Gastroesophageal sphincter (tissue), 4 donors: ENCODE results near the gene SMAD4. TPM values are rescaled to one million over a fixed set of nuclear protein-coding genes. Genes with fewer than 3 reads are reported as not detected.
"Not testable (repeated sequence)": the region's sequence is repeated elsewhere in the genome, so short reads cannot be mapped to it uniquely, and the experiment has no call there.

Experiments
- ATAC-seq: fragments of 150-250 bp; one replicate; pipeline ENCODE4 v1.9.1; 2016; ENCODE audit warnings: mild to moderate bottlenecking, moderate library complexity
- H3K27ac ChIP-seq, 4 donors: fragments of 200-600 bp; sonication (generic) in 3 of 4; 1 replicate in 3 of 4; 2 replicates in 1 of 4; pipeline ENCODE4 v1.5.1; 2016 to 2019
- H3K27me3 ChIP-seq: fragments of 200-600 bp; sonication (generic); one replicate; pipeline ENCODE4 v1.5.1; 2019
- H3K36me3 ChIP-seq, 2 donors: fragments of 200-600 bp; sonication (generic); one replicate each; pipeline ENCODE4 v1.5.1; 2019; ENCODE audit warnings: control low read depth in 1 of 2
- H3K4me1 ChIP-seq, 3 donors: fragments of 200-600 bp; sonication (generic); 1 replicate in 2 of 3; 2 replicates in 1 of 3; pipeline ENCODE4 v1.5.1; 2016 to 2019; ENCODE audit warnings: control low read depth in 2 of 3
- H3K4me3 ChIP-seq, 2 donors: fragments of 200-600 bp; sonication (generic); one replicate each; pipeline ENCODE4 v1.5.1; 2019; ENCODE audit warnings: mild to moderate bottlenecking in 1 of 2, moderate library complexity in 1 of 2
- H3K9me3 ChIP-seq, 3 donors: fragments of 200-600 bp; sonication (generic); one replicate each; pipeline ENCODE4 v1.5.1; 2017 to 2019; ENCODE audit warnings: control low read depth in 2 of 3
- CTCF ChIP-seq, 4 experiments: fragments of 200-600 bp in 2 of 4; fragments of 450-650 bp in 2 of 4; sonication (generic) in 1 of 4; IDR thresholded peaks; one replicate each; pipeline ENCODE4 v1.5.1; 2017 to 2019; ENCODE audit warnings: antibody characterized with exemption in 4 of 4, mild to moderate bottlenecking in 2 of 4, moderate library complexity in 2 of 4
- EP300 ChIP-seq: sonication (generic); formaldehyde crosslinking; IDR thresholded peaks from one replicate; pipeline ENCODE4 v1.6.1; 2017; ENCODE audit warnings: antibody characterized with exemption, mild to moderate bottlenecking
- POLR2A ChIP-seq, 2 donors: fragments of 450-650 bp; IDR thresholded peaks; one replicate each; pipeline ENCODE4 v1.6.1; 2017; ENCODE audit warnings: antibody characterized with exemption in 2 of 2, mild to moderate bottlenecking in 2 of 2, moderate library complexity in 1 of 2
- POLR2AphosphoS5 ChIP-seq: sonication (generic); formaldehyde crosslinking; IDR thresholded peaks from one replicate; pipeline ENCODE4 v1.6.1; 2017; ENCODE audit warnings: antibody characterized with exemption
- WGBS, 2 donors: methylation state at CpG; one replicate each; pipeline ENCODE4 v1.1.5; 2018; ENCODE audit warnings: low coverage in 1 of 2; 5-methylcytosine and 5-hydroxymethylcytosine counted together
- total RNA-seq, 4 donors: library from RNA; depleted of rRNA; stranded (reverse); fragments of >200 nt; gene quantifications; one replicate each; pipeline ENCODE4 v1.1.0, GENCODE V29; 2016

The SMAD4 gene
- total RNA-seq, 4 donors from 2014 or later, result 132 to 170 (median 137) TPM

- ATAC-seq, result no peak
- Histone ChIP-seq H3K27me3 (peaks cover 7% of the 10 kb centered on the region), H3K27ac (no peak overlapping the region), H3K9me3 (peaks cover 0 to 6% (median 0%) of the 10 kb centered on the region in 3 donors), H3K4me1 (peaks cover 0 to 7% (median 0%) of the 10 kb centered on the region in 3 donors), H3K36me3 (no peaks in the 10 kb centered on the region), H3K4me3 (no peak overlapping the region)
- 72 to 77% methylated on average over 6 to 7 of the region's 9 CpGs for whole genome bisulfite sequencing, 2 donors
- TF ChIP-seq POLR2A (IDR thresholded peaks at IDR 0.05) (no peak), CTCF (IDR thresholded peaks at IDR 0.05) (no peak), EP300 (no peak), POLR2AphosphoS5 (no peak)
These were observed 77.7 kb downstream of the SMAD4 start for GRCh38 chr18:51107598-51108305.

DNA sequence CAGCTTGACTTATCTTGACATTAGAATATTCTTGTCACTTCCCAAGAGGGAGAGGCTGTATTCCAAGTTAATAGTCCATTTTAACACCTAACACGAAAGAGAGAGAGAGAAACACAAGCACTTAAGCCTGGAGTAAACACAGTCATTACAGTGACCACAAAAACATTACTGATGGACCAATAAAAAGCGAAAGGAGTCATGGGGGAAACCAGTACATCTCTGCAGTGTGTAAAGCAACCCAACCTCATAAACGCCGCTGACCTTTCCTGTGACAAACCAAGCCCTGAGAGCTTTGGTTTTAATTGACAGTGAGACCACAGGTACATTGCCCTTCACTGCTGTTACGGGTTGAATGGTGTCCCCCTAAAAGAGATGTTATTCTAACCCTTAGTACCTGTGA, 78.3 kb downstream of the SMAD4 start:
- no peak for TF ChIP-seq CTCF (IDR thresholded peaks at IDR 0.05)
- TF ChIP-seq POLR2A (IDR thresholded peaks at IDR 0.05), result no peak
- no peak for TF ChIP-seq EP300
- TF ChIP-seq POLR2AphosphoS5, result no peak
- Histone ChIP-seq H3K9me3 (peaks cover 0 to 6% (median 0%) of the 10 kb centered on the region in 3 donors), H3K27me3 (peaks cover 7% of the 10 kb centered on the region), H3K27ac (no peak overlapping the region), H3K36me3 (no peaks in the 10 kb centered on the region), H3K4me3 (no peak overlapping the region), H3K4me1 (peaks cover 0 to 7% (median 0%) of the 10 kb centered on the region in 3 donors)
- 78 to 90% methylated on average over 5 of the region's 5 CpGs for WGBS, 2 donors
- ATAC-seq, result no peak

DNA sequence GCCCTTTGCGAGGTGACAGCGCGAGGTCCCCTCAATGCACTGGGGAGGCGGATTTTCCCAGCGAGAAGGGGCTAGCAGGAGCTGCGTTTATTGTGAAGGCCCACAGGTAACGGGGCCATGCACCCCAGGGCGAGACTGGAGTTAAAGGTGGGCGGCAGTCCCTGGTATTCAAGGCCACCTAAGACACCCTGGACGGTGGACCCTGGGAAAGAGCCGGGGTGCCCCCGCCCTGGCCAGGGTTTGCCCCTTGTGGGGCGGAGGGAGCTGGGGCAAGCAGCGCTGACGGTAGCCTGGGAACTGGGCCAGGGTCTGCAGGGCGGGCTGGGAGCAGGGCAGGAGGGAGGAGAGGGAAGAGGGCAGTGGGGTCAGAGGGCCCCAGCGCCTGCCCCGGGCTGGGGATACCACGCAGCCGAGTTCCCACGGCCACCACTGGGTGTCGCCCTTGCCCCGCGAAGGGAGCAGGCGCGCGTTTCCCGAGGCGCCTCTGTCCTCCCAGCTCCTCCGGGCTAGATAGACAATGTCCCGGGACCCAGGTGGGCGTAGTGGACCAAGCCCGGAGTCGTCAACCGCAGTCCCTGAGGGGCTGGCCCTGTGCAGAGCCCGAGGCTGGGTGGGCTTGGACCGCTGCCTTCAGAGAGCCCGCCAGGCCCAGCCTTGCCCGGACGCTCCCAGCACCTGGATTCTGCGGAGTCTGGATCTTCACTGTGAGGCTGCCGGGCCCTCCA, 80.2 kb downstream of the SMAD4 start:
- TF ChIP-seq CTCF (IDR thresholded peaks at IDR 0.05) (peak; percentile 82 to 99 (median 89)), POLR2AphosphoS5 (no peak), POLR2A (IDR thresholded peaks at IDR 0.05) (no peak), EP300 (no peak)
- 77 to 100% methylated on average over 1 to 5 of the region's 42 CpGs for WGBS, 2 donors
- peak; percentile 79 for ATAC-seq

GRCh38 chr18:51111633-51112355, 81.8 kb downstream of the SMAD4 start:
- WGBS, 2 donors, result no CpG with 5 or more reads among the region's 24 CpGs
- not testable (repeated sequence) for H3K4me1 ChIP-seq, H3K4me3 ChIP-seq, H3K9me3 ChIP-seq, H3K27ac ChIP-seq, H3K27me3 ChIP-seq, ATAC-seq, H3K36me3 ChIP-seq

More for the DNA sequence above, 80.2 kb downstream of the SMAD4 start:
- H3K4me1 ChIP-seq, result peaks cover 0 to 7% (median 0%) of the 10 kb centered on the region in 3 donors
- H3K9me3 ChIP-seq, result peaks cover 0 to 6% (median 0%) of the 10 kb centered on the region in 3 donors
- peaks cover 7% of the 10 kb centered on the region for H3K27me3 ChIP-seq
- H3K4me3 ChIP-seq, result no peak overlapping the region
- H3K36me3 ChIP-seq, result no peaks in the 10 kb centered on the region
- H3K27ac ChIP-seq, result no peak overlapping the region

- WGBS, 2 donors, result no CpG with 5 or more reads among the region's 25 CpGs
- not testable (repeated sequence) for H3K36me3 ChIP-seq, ATAC-seq
These were observed 87.0 kb downstream of the SMAD4 start for GRCh38 chr18:51116996-51117395.

GRCh38 chr18:51119561-51119960, 89.5 kb downstream of the SMAD4 start:
- H3K36me3 ChIP-seq, H3K4me1 ChIP-seq, H3K9me3 ChIP-seq, H3K27me3 ChIP-seq, H3K27ac ChIP-seq, ATAC-seq, H3K4me3 ChIP-seq: not testable (repeated sequence)
- 88% methylated on average over 5 of the region's 11 CpGs; no CpG with 5 or more reads in 1 of the 2 donors for WGBS, 2 donors

More at GRCh38 chr18:51116996-51117395, 87.0 kb downstream of the SMAD4 start:
- H3K27me3 ChIP-seq, H3K4me3 ChIP-seq, H3K27ac ChIP-seq, H3K4me1 ChIP-seq, H3K9me3 ChIP-seq: not testable (repeated sequence)

- not testable (repeated sequence) for ATAC-seq, H3K27ac ChIP-seq, H3K4me3 ChIP-seq, H3K4me1 ChIP-seq, H3K9me3 ChIP-seq, H3K27me3 ChIP-seq, H3K36me3 ChIP-seq
- WGBS, 2 donors, result 97% methylated on average over 6 of the region's 16 CpGs; no CpG with 5 or more reads in 1 of the 2 donors
These were observed 90.0 kb downstream of the SMAD4 start for GRCh38 chr18:51119976-51120375.
